K562 (cell line): ENCODE measurements around the gene CERS4. TPM values are rescaled to one million over a fixed set of nuclear protein-coding genes. Genes with fewer than 3 reads are reported as not detected.

ENCODE experiments used
- CBFA2T3 ChIP-seq: fragments of 450-650 bp; IDR thresholded peaks from 2 replicates; pipeline ENCODE4 v1.6.1; 2017
- CREBBP ChIP-seq: IDR thresholded peaks from one replicate; pipeline ENCODE4 v1.6.1; 2012; ENCODE audit warnings: low read depth, mild to moderate bottlenecking, control low read depth, inconsistent platforms, low read length
- DACH1 ChIP-seq: fragments of 450-650 bp; IDR thresholded peaks from 2 replicates; pipeline ENCODE4 v1.6.1; 2018; ENCODE audit not compliant: partially characterized antibody
- EWSR1 ChIP-seq: fragments of 450-650 bp; IDR thresholded peaks from 2 replicates; pipeline ENCODE4 v1.6.1; 2018; ENCODE audit warnings: borderline replicate concordance, mild to moderate bottlenecking, low read depth, moderate library complexity; ENCODE audit not compliant: partially characterized antibody
- KDM2B ChIP-seq: fragments of 250-450 bp; sonication (Bioruptor Pico); IDR thresholded peaks from 2 replicates; pipeline ENCODE4 v1.8.0; 2021; ENCODE audit warnings: mild to moderate bottlenecking, moderate library complexity
- MAFK ChIP-seq: IDR thresholded peaks from 2 replicates; pipeline ENCODE4 v1.6.1; 2011; ENCODE audit warnings: low read length, improper control_type of control experiment
- MTA3 ChIP-seq: fragments of 450-650 bp; formaldehyde crosslinking; IDR thresholded peaks from 2 replicates; pipeline ENCODE4 v1.6.1; 2017; ENCODE audit warnings: mild to moderate bottlenecking, borderline replicate concordance
- NR1H2 ChIP-seq: sonication (generic); formaldehyde crosslinking; IDR thresholded peaks from 2 replicates; pipeline ENCODE4 v1.4.0; 2020; ENCODE audit warnings: mild to moderate bottlenecking, missing genetic modification reagents
- PCBP2 ChIP-seq: fragments of 200-400 bp; formaldehyde crosslinking; IDR thresholded peaks from 2 replicates; pipeline ENCODE4 v1.6.1; 2018; ENCODE audit warnings: low read length, low read depth, mild to moderate bottlenecking, moderate library complexity; ENCODE audit not compliant: poor library complexity, severe bottlenecking
- POLR2AphosphoS2 ChIP-seq: IDR thresholded peaks from 2 replicates; pipeline ENCODE4 v1.6.1; 2012; ENCODE audit warnings: low read length, improper control_type of control experiment
- ZFP1 ChIP-seq: fragments of 450-650 bp; formaldehyde crosslinking; IDR thresholded peaks from 2 replicates; pipeline ENCODE4 v1.4.0; 2020; ENCODE audit warnings: mild to moderate bottlenecking, mixed read lengths
- ZNF324 ChIP-seq: fragments of 250-450 bp; sonication (Bioruptor Pico); IDR thresholded peaks from 2 replicates; pipeline ENCODE4 v1.4.0; 2020; ENCODE audit warnings: mild to moderate bottlenecking
- ZNF436 ChIP-seq: fragments of 250-450, 450-650 bp; sonication (Bioruptor Pico); formaldehyde crosslinking; IDR thresholded peaks from 2 replicates; pipeline ENCODE4 v1.7.0; 2020; ENCODE audit warnings: mild to moderate bottlenecking
- ZNF583 ChIP-seq: fragments of 250-450 bp; sonication (Bioruptor Pico); IDR thresholded peaks from 2 replicates; pipeline ENCODE4 v1.4.0; 2020
- ZSCAN29 ChIP-seq: fragments of 450-650 bp; IDR thresholded peaks from 2 replicates; pipeline ENCODE4 v1.6.1; 2017
- polyA plus RNA-seq, 8 experiments: library from polyadenylated mRNA; depleted of rRNA in 4 of 8; stranded (reverse) in 5 of 8; unstranded in 3 of 8; fragments of >200 nt; fragmentation: Nextera tagmentation in 2 of 8; fragmentation: Illumina TruSeq in 1 of 8; extraction: Ambion mirVana in 2 of 8; extraction: Trizol in 1 of 8; gene quantifications; 2 replicates each; pipeline versions ENCODE4 v1.2.1 to v1.2.3, GENCODE V29; 2011 to 2014; ENCODE audit warnings: inconsistent platforms in 1 of 8, missing spikeins in 1 of 8
- total RNA-seq, 7 experiments: library from RNA; depleted of rRNA in 6 of 7; stranded (reverse); fragments of >200 nt in 6 of 7; fragmentation: Illumina TruSeq in 2 of 7; extraction: Trizol in 2 of 7; gene quantifications; 2 replicates each; pipeline versions ENCODE4 v1.2.1 to v1.2.3, GENCODE V29; 2011 to 2021; ENCODE audit warnings: low replicate concordance in 1 of 7
- TF ChIP-seq, protein P1 (sequence below): fragments of 450-650 bp; formaldehyde crosslinking; IDR thresholded peaks from 2 replicates; pipeline ENCODE4 v1.4.0; 2020; ENCODE audit warnings: mild to moderate bottlenecking
- TF ChIP-seq, protein P2 (sequence below): fragments of 450-650 bp; IDR thresholded peaks from 2 replicates; pipeline ENCODE4 v1.7.0; 2016; ENCODE audit warnings: borderline replicate concordance
- TF ChIP-seq, protein P3 (sequence below): fragments of 450-650 bp; conservative IDR thresholded peaks from 2 replicates; pipeline ENCODE4 v1.6.1; 2016; ENCODE audit warnings: missing genetic modification characterization, low read depth, mild to moderate bottlenecking, control low read depth, missing compliant biosample characterization
- TF ChIP-seq, protein P4 (sequence below): IDR thresholded peaks from 2 replicates; pipeline ENCODE4 v1.6.1; 2016; ENCODE audit warnings: missing genetic modification characterization, missing compliant biosample characterization
- TF ChIP-seq, protein P5 (sequence below): sonication (generic); formaldehyde crosslinking; IDR thresholded peaks from 2 replicates; pipeline ENCODE4 v1.8.0; 2022; ENCODE audit warnings: mild to moderate bottlenecking, missing genetic modification reagents
- TF ChIP-seq, protein P6 (sequence below): sonication (generic); formaldehyde crosslinking; IDR thresholded peaks from 2 replicates; pipeline ENCODE4 v1.8.1; 2022; ENCODE audit warnings: missing genetic modification reagents

Gene CERS4
- total and polyA plus RNA-seq, 9 of the 15 experiments (the other 6 are each of a cell fraction or from before 2014, with no cell fraction given), result 0.14 to 4.4 (median 2.9) TPM; not detected in 1

DNA sequence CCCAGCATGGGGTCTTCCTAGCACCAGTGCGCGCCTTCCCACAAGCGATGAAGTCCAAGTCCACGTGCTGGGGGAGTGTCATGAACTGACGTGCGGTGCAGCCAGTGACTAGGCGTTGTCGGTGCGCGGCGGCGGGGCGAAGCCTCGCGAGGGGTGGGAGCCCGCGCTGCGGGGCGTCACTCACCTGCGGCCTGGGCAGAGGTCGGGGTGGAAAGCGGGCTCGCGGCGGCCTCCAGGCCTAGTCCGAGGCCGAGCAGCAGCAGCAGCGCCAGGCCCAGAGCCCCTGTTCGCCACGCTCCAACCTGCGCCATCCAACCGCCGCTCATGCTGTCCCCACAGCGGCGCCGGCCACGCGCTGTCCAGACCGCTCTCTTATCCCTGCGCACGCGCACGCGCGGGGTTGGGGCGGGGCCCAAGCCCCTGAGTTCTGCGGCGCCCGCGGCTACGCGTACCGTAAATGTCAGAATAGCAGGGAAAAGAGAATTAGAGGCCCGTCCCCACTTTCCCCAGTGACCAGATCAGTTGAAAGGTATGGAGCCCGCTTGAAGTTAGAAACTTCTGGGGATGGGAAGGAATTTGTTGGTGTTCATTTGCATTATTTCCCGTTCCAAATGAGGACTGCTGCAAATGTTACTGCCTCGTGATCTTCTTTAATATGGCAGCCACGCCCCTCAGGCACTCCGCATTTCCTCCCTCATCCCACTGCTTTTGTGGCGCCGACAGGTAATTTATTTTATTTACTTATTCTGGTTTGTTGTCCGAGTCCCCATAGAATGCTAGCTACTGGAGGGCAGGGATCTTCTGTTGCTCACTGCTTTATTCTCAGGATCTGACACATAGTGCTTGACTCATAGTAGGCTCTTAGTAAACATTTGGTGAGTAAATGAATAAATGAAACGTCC is 99.0 kb downstream of the CERS4 start, which contains the start of gene CD320 (continued):
- no peak for TF ChIP-seq PCBP2
- no peak for TF ChIP-seq ZNF324 (CRISPR knock-in tag)
- TF ChIP-seq KDM2B (CRISPR knock-in tag), result no peak
- peak; percentile 83; the same call in 1 of the 2 replicates for TF ChIP-seq MTA3
- TF ChIP-seq, protein P1, sequence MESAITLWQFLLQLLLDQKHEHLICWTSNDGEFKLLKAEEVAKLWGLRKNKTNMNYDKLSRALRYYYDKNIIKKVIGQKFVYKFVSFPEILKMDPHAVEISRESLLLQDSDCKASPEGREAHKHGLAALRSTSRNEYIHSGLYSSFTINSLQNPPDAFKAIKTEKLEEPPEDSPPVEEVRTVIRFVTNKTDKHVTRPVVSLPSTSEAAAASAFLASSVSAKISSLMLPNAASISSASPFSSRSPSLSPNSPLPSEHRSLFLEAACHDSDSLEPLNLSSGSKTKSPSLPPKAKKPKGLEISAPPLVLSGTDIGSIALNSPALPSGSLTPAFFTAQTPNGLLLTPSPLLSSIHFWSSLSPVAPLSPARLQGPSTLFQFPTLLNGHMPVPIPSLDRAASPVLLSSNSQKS (CRISPR knock-in tag), result 0 out of 2 replicates have a peak, but pooled peaks have one; percentile 17
- TF ChIP-seq, protein P2, sequence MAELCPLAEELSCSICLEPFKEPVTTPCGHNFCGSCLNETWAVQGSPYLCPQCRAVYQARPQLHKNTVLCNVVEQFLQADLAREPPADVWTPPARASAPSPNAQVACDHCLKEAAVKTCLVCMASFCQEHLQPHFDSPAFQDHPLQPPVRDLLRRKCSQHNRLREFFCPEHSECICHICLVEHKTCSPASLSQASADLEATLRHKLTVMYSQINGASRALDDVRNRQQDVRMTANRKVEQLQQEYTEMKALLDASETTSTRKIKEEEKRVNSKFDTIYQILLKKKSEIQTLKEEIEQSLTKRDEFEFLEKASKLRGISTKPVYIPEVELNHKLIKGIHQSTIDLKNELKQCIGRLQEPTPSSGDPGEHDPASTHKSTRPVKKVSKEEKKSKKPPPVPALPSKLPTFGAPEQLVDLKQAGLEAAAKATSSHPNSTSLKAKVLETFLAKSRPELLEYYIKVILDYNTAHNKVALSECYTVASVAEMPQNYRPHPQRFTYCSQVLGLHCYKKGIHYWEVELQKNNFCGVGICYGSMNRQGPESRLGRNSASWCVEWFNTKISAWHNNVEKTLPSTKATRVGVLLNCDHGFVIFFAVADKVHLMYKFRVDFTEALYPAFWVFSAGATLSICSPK, result no peak
- TF ChIP-seq ZNF436 (CRISPR knock-in tag), result no peak
- peak; percentile 42; the same call in 1 of the 2 replicates for TF ChIP-seq ZNF583 (CRISPR knock-in tag)
- peak; percentile 89; the same call in 1 of the 2 replicates for TF ChIP-seq NR1H2 (CRISPR knock-in tag)
- no peak for TF ChIP-seq EWSR1
- TF ChIP-seq CBFA2T3, result no peak
- no peak for TF ChIP-seq CREBBP
- peak; percentile 91 for TF ChIP-seq MAFK
- TF ChIP-seq POLR2AphosphoS2, result peak; percentile 98
- TF ChIP-seq, protein P3, sequence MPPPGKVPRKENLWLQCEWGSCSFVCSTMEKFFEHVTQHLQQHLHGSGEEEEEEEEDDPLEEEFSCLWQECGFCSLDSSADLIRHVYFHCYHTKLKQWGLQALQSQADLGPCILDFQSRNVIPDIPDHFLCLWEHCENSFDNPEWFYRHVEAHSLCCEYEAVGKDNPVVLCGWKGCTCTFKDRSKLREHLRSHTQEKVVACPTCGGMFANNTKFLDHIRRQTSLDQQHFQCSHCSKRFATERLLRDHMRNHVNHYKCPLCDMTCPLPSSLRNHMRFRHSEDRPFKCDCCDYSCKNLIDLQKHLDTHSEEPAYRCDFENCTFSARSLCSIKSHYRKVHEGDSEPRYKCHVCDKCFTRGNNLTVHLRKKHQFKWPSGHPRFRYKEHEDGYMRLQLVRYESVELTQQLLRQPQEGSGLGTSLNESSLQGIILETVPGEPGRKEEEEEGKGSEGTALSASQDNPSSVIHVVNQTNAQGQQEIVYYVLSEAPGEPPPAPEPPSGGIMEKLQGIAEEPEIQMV (tag), result no peak
- TF ChIP-seq, protein P4, sequence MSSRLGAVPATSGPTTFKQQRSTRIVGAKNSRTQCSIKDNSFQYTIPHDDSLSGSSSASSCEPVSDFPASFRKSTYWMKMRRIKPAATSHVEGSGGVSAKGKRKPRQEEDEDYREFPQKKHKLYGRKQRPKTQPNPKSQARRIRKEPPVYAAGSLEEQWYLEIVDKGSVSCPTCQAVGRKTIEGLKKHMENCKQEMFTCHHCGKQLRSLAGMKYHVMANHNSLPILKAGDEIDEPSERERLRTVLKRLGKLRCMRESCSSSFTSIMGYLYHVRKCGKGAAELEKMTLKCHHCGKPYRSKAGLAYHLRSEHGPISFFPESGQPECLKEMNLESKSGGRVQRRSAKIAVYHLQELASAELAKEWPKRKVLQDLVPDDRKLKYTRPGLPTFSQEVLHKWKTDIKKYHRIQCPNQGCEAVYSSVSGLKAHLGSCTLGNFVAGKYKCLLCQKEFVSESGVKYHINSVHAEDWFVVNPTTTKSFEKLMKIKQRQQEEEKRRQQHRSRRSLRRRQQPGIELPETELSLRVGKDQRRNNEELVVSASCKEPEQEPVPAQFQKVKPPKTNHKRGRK (tag), result no peak
- no peak for TF ChIP-seq ZFP1
- TF ChIP-seq, protein P5, sequence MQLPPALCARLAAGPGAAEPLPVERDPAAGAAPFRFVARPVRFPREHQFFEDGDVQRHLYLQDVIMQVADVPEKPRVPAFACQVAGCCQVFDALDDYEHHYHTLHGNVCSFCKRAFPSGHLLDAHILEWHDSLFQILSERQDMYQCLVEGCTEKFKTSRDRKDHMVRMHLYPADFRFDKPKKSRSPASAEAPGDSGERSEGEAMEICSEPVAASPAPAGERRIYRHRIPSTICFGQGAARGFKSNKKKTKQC (CRISPR knock-in tag), result peak; percentile 96
- TF ChIP-seq ZSCAN29, result no peak
- TF ChIP-seq DACH1, result no peak
- TF ChIP-seq, protein P6, sequence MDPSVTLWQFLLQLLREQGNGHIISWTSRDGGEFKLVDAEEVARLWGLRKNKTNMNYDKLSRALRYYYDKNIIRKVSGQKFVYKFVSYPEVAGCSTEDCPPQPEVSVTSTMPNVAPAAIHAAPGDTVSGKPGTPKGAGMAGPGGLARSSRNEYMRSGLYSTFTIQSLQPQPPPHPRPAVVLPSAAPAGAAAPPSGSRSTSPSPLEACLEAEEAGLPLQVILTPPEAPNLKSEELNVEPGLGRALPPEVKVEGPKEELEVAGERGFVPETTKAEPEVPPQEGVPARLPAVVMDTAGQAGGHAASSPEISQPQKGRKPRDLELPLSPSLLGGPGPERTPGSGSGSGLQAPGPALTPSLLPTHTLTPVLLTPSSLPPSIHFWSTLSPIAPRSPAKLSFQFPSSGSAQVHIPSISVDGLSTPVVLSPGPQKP (CRISPR knock-in tag), result no peak
